ENCODE data around the gene TSPAN18.

The TSPAN18 gene

GRCh38 chr11:44915004-44915403 is 188.2 kb downstream of the TSPAN18 start:
- no peak overlapping the region for H3K23ac ChIP-seq (ENCODE audit: low read depth, low read length, poor library complexity)
- H3K27me3 ChIP-seq (ENCODE audit: control insufficient read depth in 3 of 3, insufficient read depth in 3 of 3, low read depth in 1 of 3, low read length in 3 of 3), result no peaks in the 10 kb centered on the region
- H3K4ac ChIP-seq (ENCODE audit: low read length), result no peak overlapping the region
- no peaks in the 10 kb centered on the region for H3K79me1 ChIP-seq (ENCODE audit: low read depth, low read length)
- peak overlapping the region; percentile 29 for H3K18ac ChIP-seq (ENCODE audit: low read length)
- H2AFZ ChIP-seq (ENCODE audit: low read length), result no peak overlapping the region
- peaks cover 33 to 70% of the 10 kb centered on the region in 2 donors for H3K36me3 ChIP-seq (replicated peaks in 1 of 2; ENCODE audit: control insufficient read depth in 2 of 2, insufficient read depth in 2 of 2, low read length in 2 of 2)
- H2BK120ac ChIP-seq (ENCODE audit: low read depth, low read length), result no peak overlapping the region
- peak overlapping the region; percentile 17 for H3K14ac ChIP-seq (ENCODE audit: low read length)
- no peak overlapping the region for H4K91ac ChIP-seq (ENCODE audit: low read depth, low read length, poor library complexity)
- H3K27ac ChIP-seq (replicated peaks; ENCODE audit: low read length), result no peak overlapping the region
- no peaks in the 10 kb centered on the region for H3K9me3 ChIP-seq (replicated peaks in 1 of 2; ENCODE audit: control insufficient read depth in 2 of 2, insufficient read depth in 1 of 2, low read depth in 1 of 2, low read length in 2 of 2)
- no peak overlapping the region for H2BK5ac ChIP-seq (ENCODE audit: low read length)
- no peak overlapping the region for H3K4me2 ChIP-seq (ENCODE audit: insufficient read depth, low read length, poor library complexity, severe bottlenecking)
- no peak overlapping the region for H2BK15ac ChIP-seq (ENCODE audit: low read length)
- no peak overlapping the region for H4K8ac ChIP-seq (ENCODE audit: low read depth, low read length)
- peaks cover 8 to 17% of the 10 kb centered on the region in 2 donors for H3K4me1 ChIP-seq (ENCODE audit: control insufficient read depth in 2 of 2, insufficient read depth in 1 of 2, low read depth in 1 of 2, low read length in 2 of 2)
- no peak for DNase-seq (ENCODE audit: low spot score)
- H3K4me3 ChIP-seq (ENCODE audit: low read length in 2 of 2), result no peak overlapping the region
- WGBS, 2 donors (ENCODE audit: extremely low coverage in 2 of 2, insufficient read length in 2 of 2, insufficient replicate concordance in 1 of 2), result no CpG with 5 or more reads among the region's 10 CpGs
- no peak overlapping the region for H2AK5ac ChIP-seq (ENCODE audit: low read depth, low read length)
- no peak overlapping the region for H3K9ac ChIP-seq (ENCODE audit: low read depth, low read length, poor library complexity)
- no peak overlapping the region for H2BK12ac ChIP-seq (ENCODE audit: low read length)

GRCh38 chr11:44915621-44916020 is 188.9 kb downstream of the TSPAN18 start:
- Histone ChIP-seq H2BK12ac (ENCODE audit: low read length) (no peak overlapping the region), H2AFZ (ENCODE audit: low read length) (no peak overlapping the region), H3K23ac (ENCODE audit: low read depth, low read length, poor library complexity) (no peak overlapping the region), H3K14ac (ENCODE audit: low read length) (no peak overlapping the region), H3K9me3 (replicated peaks in 1 of 2; ENCODE audit: control insufficient read depth in 2 of 2, insufficient read depth in 1 of 2, low read depth in 1 of 2, low read length in 2 of 2) (no peaks in the 10 kb centered on the region), H3K4ac (ENCODE audit: low read length) (no peak overlapping the region), H3K36me3 (replicated peaks in 1 of 2; ENCODE audit: control insufficient read depth in 2 of 2, insufficient read depth in 2 of 2, low read length in 2 of 2) (peaks cover 31 to 70% of the 10 kb centered on the region in 2 donors), H2BK5ac (ENCODE audit: low read length) (no peak overlapping the region), H2BK15ac (ENCODE audit: low read length) (no peak overlapping the region), H3K4me3 (ENCODE audit: low read length in 2 of 2) (no peak overlapping the region), H3K9ac (ENCODE audit: low read depth, low read length, poor library complexity) (no peak overlapping the region), H4K8ac (ENCODE audit: low read depth, low read length) (no peak overlapping the region), H2AK5ac (ENCODE audit: low read depth, low read length) (no peak overlapping the region), H3K27ac (replicated peaks; ENCODE audit: low read length) (no peak overlapping the region), H3K4me1 (ENCODE audit: control insufficient read depth in 2 of 2, insufficient read depth in 1 of 2, low read depth in 1 of 2, low read length in 2 of 2) (peaks cover 8 to 22% of the 10 kb centered on the region in 2 donors), H2BK120ac (ENCODE audit: low read depth, low read length) (no peak overlapping the region), H3K79me1 (ENCODE audit: low read depth, low read length) (no peaks in the 10 kb centered on the region), H3K4me2 (ENCODE audit: insufficient read depth, low read length, poor library complexity, severe bottlenecking) (no peak overlapping the region), H3K27me3 (ENCODE audit: control insufficient read depth in 3 of 3, insufficient read depth in 3 of 3, low read depth in 1 of 3, low read length in 3 of 3) (no peaks in the 10 kb centered on the region), H3K18ac (ENCODE audit: low read length) (no peak overlapping the region), H4K91ac (ENCODE audit: low read depth, low read length, poor library complexity) (no peak overlapping the region)
- no peak for DNase-seq (ENCODE audit: low spot score)
- no CpG with 5 or more reads among the region's 10 CpGs for WGBS, 2 donors (ENCODE audit: extremely low coverage in 2 of 2, insufficient read length in 2 of 2, insufficient replicate concordance in 1 of 2)

GRCh38 chr11:44916331-44916730 is 189.6 kb downstream of the TSPAN18 start:
- H3K36me3 ChIP-seq (replicated peaks in 1 of 2; ENCODE audit: control insufficient read depth in 2 of 2, insufficient read depth in 2 of 2, low read length in 2 of 2), result peaks cover 34 to 75% of the 10 kb centered on the region in 2 donors
- no peak overlapping the region for H3K4me2 ChIP-seq (ENCODE audit: insufficient read depth, low read length, poor library complexity, severe bottlenecking)
- no peak overlapping the region for H3K4ac ChIP-seq (ENCODE audit: low read length)
- H3K23ac ChIP-seq (ENCODE audit: low read depth, low read length, poor library complexity), result no peak overlapping the region
- peaks cover 8 to 22% of the 10 kb centered on the region in 2 donors for H3K4me1 ChIP-seq (ENCODE audit: control insufficient read depth in 2 of 2, insufficient read depth in 1 of 2, low read depth in 1 of 2, low read length in 2 of 2)
- H3K18ac ChIP-seq (ENCODE audit: low read length), result no peak overlapping the region
- no peak overlapping the region for H2AK5ac ChIP-seq (ENCODE audit: low read depth, low read length)
- no peak overlapping the region for H3K4me3 ChIP-seq (ENCODE audit: low read length in 2 of 2)
- no peak overlapping the region for H2BK120ac ChIP-seq (ENCODE audit: low read depth, low read length)
- no peak overlapping the region for H3K14ac ChIP-seq (ENCODE audit: low read length)
- no peak overlapping the region for H4K8ac ChIP-seq (ENCODE audit: low read depth, low read length)
- no peak overlapping the region for H3K9ac ChIP-seq (ENCODE audit: low read depth, low read length, poor library complexity)
- no peaks in the 10 kb centered on the region for H3K79me1 ChIP-seq (ENCODE audit: low read depth, low read length)
- no peak overlapping the region for H2BK15ac ChIP-seq (ENCODE audit: low read length)
- H2BK12ac ChIP-seq (ENCODE audit: low read length), result no peak overlapping the region
- H2AFZ ChIP-seq (ENCODE audit: low read length), result no peak overlapping the region
- H3K27me3 ChIP-seq (ENCODE audit: control insufficient read depth in 3 of 3, insufficient read depth in 3 of 3, low read depth in 1 of 3, low read length in 3 of 3), result no peaks in the 10 kb centered on the region
- no peak for DNase-seq (ENCODE audit: low spot score)
- H2BK5ac ChIP-seq (ENCODE audit: low read length), result no peak overlapping the region
- no CpG with 5 or more reads among the region's 8 CpGs for WGBS, 2 donors (ENCODE audit: extremely low coverage in 2 of 2, insufficient read length in 2 of 2, insufficient replicate concordance in 1 of 2)
- no peak overlapping the region for H4K91ac ChIP-seq (ENCODE audit: low read depth, low read length, poor library complexity)
- no peak overlapping the region for H3K27ac ChIP-seq (replicated peaks; ENCODE audit: low read length)
- H3K9me3 ChIP-seq (replicated peaks in 1 of 2; ENCODE audit: control insufficient read depth in 2 of 2, insufficient read depth in 1 of 2, low read depth in 1 of 2, low read length in 2 of 2), result no peaks in the 10 kb centered on the region

GRCh38 chr11:44916801-44917385 is 190.1 kb downstream of the TSPAN18 start:
- no peak overlapping the region for H3K18ac ChIP-seq (ENCODE audit: low read length)
- H3K9ac ChIP-seq (ENCODE audit: low read depth, low read length, poor library complexity), result no peak overlapping the region
- no peaks in the 10 kb centered on the region for H3K27me3 ChIP-seq (ENCODE audit: control insufficient read depth in 3 of 3, insufficient read depth in 3 of 3, low read depth in 1 of 3, low read length in 3 of 3)
- no peak overlapping the region for H3K27ac ChIP-seq (replicated peaks; ENCODE audit: low read length)
- H3K36me3 ChIP-seq (replicated peaks in 1 of 2; ENCODE audit: control insufficient read depth in 2 of 2, insufficient read depth in 2 of 2, low read length in 2 of 2), result peaks cover 38 to 81% of the 10 kb centered on the region in 2 donors
- H4K91ac ChIP-seq (ENCODE audit: low read depth, low read length, poor library complexity), result no peak overlapping the region
- no peak overlapping the region for H2BK15ac ChIP-seq (ENCODE audit: low read length)
- H3K4ac ChIP-seq (ENCODE audit: low read length), result no peak overlapping the region
- no CpG with 5 or more reads among the region's 10 CpGs for WGBS, 2 donors (ENCODE audit: extremely low coverage in 2 of 2, insufficient read length in 2 of 2, insufficient replicate concordance in 1 of 2)
- no peak overlapping the region for H2BK12ac ChIP-seq (ENCODE audit: low read length)
- H3K79me1 ChIP-seq (ENCODE audit: low read depth, low read length), result no peaks in the 10 kb centered on the region
- H3K4me2 ChIP-seq (ENCODE audit: insufficient read depth, low read length, poor library complexity, severe bottlenecking), result no peak overlapping the region
- no peak overlapping the region for H3K14ac ChIP-seq (ENCODE audit: low read length)
- H3K23ac ChIP-seq (ENCODE audit: low read depth, low read length, poor library complexity), result no peak overlapping the region
- no peaks in the 10 kb centered on the region for H3K9me3 ChIP-seq (replicated peaks in 1 of 2; ENCODE audit: control insufficient read depth in 2 of 2, insufficient read depth in 1 of 2, low read depth in 1 of 2, low read length in 2 of 2)
- no peak overlapping the region for H2BK120ac ChIP-seq (ENCODE audit: low read depth, low read length)
- H2AK5ac ChIP-seq (ENCODE audit: low read depth, low read length), result peak overlapping the region; percentile 12
- no peak overlapping the region for H2BK5ac ChIP-seq (ENCODE audit: low read length)
- DNase-seq (ENCODE audit: low spot score), result no peak
- no peak overlapping the region for H2AFZ ChIP-seq (ENCODE audit: low read length)
- no peak overlapping the region for H3K4me3 ChIP-seq (ENCODE audit: low read length in 2 of 2)
- no peak overlapping the region for H4K8ac ChIP-seq (ENCODE audit: low read depth, low read length)
- peaks cover 3 to 19% of the 10 kb centered on the region in 2 donors for H3K4me1 ChIP-seq (ENCODE audit: control insufficient read depth in 2 of 2, insufficient read depth in 1 of 2, low read depth in 1 of 2, low read length in 2 of 2)
